ENCODE measurements around the gene RNF222. TPM values are rescaled to one million over a fixed set of nuclear protein-coding genes. Genes with fewer than 3 reads are reported as not detected.
A peak's percentile ranks its signal among the peaks of the same experiment; 100 is the strongest.

The RNF222 gene
- total RNA-seq, 1 experiment from 2014 or later, result not detected

DNA sequence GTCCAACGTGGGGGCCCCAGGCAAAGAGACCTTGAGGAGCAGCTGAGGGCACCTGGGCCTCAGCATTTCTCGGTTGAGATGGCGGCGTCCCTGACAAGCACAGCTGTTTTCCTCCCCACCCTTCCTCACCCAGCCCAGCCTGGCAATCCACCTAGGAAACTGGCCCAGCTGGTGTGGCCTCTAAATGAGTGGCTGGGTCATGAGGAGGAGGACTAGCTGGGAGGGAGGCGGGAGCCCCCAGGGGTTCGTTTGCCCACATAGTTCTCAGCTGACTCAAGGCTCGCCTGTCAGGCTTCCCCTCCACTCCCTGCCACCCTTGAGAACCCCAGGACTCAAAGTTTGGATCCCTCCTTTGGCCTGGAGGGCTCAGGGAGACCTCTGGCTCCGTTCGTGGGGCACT is 5.9 kb downstream of the RNF222 start:
- BruUV-seq (replicated peaks), result no TSS peak
- TF ChIP-seq, protein P1, sequence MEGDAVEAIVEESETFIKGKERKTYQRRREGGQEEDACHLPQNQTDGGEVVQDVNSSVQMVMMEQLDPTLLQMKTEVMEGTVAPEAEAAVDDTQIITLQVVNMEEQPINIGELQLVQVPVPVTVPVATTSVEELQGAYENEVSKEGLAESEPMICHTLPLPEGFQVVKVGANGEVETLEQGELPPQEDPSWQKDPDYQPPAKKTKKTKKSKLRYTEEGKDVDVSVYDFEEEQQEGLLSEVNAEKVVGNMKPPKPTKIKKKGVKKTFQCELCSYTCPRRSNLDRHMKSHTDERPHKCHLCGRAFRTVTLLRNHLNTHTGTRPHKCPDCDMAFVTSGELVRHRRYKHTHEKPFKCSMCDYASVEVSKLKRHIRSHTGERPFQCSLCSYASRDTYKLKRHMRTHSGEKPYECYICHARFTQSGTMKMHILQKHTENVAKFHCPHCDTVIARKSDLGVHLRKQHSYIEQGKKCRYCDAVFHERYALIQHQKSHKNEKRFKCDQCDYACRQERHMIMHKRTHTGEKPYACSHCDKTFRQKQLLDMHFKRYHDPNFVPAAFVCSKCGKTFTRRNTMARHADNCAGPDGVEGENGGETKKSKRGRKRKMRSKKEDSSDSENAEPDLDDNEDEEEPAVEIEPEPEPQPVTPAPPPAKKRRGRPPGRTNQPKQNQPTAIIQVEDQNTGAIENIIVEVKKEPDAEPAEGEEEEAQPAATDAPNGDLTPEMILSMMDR (IDR thresholded peaks at IDR 0.05; ENCODE audit: insufficient read depth in 1 of 2, low read depth in 1 of 2, low read length in 1 of 2, severe bottlenecking in 1 of 2, unreplicated experiment in 1 of 2), result no peak
- H3K4me1 Mint-ChIP-seq (ENCODE audit: low read depth, unreplicated experiment), result no peaks in the 10 kb centered on the region
- Histone ChIP-seq H3K4me1 (no peaks in the 10 kb centered on the region), H3K36me3 (ENCODE audit: control insufficient read depth, insufficient read depth, low read length) (no peaks in the 10 kb centered on the region), H3K27me3 (replicated peaks; ENCODE audit: control insufficient read depth, insufficient read depth, low read length) (no peaks in the 10 kb centered on the region), H3K4me3 (ENCODE audit: low read depth, low read length) (no peak overlapping the region), H3K9me3 (no peaks in the 10 kb centered on the region)
- no peaks in the 10 kb centered on the region for H3K9me3 Mint-ChIP-seq (ENCODE audit: unreplicated experiment)
- H3K4me3 Mint-ChIP-seq (ENCODE audit: unreplicated experiment), result no peak overlapping the region
- CTCF ChIA-PET, result interaction anchor here (0.7 kb wide), 1 partner anchor 8 kb away, joined by 6 read pairs; no protein-coding TSS in a partner anchor
- no peaks in the 10 kb centered on the region for H3K36me3 Mint-ChIP-seq (ENCODE audit: insufficient read depth, unreplicated experiment)
- no peak overlapping the region for H3K27ac Mint-ChIP-seq (ENCODE audit: unreplicated experiment)
- peaks cover 3% of the 10 kb centered on the region for H3K27me3 Mint-ChIP-seq (ENCODE audit: insufficient read depth, unreplicated experiment)
- intact Hi-C loops (cut with micrococcal nuclease; ENCODE audit: unreplicated experiment), result no loop called here
- no peak for DNase-seq
- POLR2A ChIA-PET, result no interaction called here

DNA sequence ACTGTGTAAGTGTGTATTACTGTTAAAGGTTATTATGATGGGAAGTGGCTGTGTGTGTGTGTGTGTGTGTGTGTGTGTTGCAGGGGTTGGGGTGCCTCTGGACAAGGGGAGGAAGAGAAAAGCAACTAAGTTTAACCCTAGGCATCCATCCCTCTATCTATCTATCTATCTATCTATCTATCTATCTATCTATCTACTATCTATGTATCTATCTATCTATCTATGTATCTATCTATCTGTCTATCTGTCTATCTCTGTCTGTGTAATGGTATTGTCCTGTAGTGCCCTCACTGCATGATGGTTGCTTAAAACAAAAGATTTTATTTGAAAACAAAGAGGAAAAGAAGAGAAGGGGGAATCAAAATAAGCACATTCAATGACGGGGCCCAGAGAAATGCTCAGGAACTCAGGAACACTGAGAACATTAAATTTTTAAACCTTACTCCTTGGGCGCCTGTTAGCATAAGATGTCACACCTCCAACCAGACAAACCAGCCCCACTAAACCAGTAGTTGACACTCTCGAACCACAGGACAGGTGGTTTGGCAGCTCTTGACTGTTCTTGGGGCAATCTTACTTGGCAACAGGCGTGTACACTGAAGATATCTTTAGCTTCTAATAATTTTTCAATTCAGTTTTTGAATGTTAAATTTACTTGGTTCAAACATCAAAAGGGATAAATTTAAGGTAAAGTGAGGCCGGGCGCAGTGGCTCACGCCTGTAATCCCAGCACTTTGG is 9.5 kb downstream of the RNF222 start:
- no peaks in the 10 kb centered on the region for H3K36me3 ChIP-seq (ENCODE audit: control insufficient read depth, insufficient read depth, low read length)
- H3K9me3 ChIP-seq, result no peaks in the 10 kb centered on the region
- no peaks in the 10 kb centered on the region for H3K27me3 Mint-ChIP-seq (ENCODE audit: insufficient read depth, unreplicated experiment)
- no TSS peak for BruUV-seq (replicated peaks)
- H3K4me1 Mint-ChIP-seq (ENCODE audit: low read depth, unreplicated experiment), result no peaks in the 10 kb centered on the region
- H3K9me3 Mint-ChIP-seq (ENCODE audit: unreplicated experiment), result no peaks in the 10 kb centered on the region
- intact Hi-C loops (cut with micrococcal nuclease; ENCODE audit: unreplicated experiment), result no loop called here
- peaks cover 3% of the 10 kb centered on the region for H3K36me3 Mint-ChIP-seq (ENCODE audit: insufficient read depth, unreplicated experiment)
- DNase-seq, result no peak
- ChIA-PET POLR2A (interaction anchor here (0.6 kb wide), 1 partner anchor 370 kb away, joined by 3 read pairs; no protein-coding TSS in a partner anchor), CTCF (no interaction called here)
- no peak overlapping the region for H3K4me3 ChIP-seq (ENCODE audit: low read depth, low read length)
- peaks cover 12% of the 10 kb centered on the region for H3K4me1 ChIP-seq
- H3K27me3 ChIP-seq (replicated peaks; ENCODE audit: control insufficient read depth, insufficient read depth, low read length), result no peaks in the 10 kb centered on the region
- TF ChIP-seq, protein P1 (IDR thresholded peaks at IDR 0.05; ENCODE audit: insufficient read depth in 1 of 2, low read depth in 1 of 2, low read length in 1 of 2, severe bottlenecking in 1 of 2, unreplicated experiment in 1 of 2), result no peak
- H3K27ac Mint-ChIP-seq (ENCODE audit: unreplicated experiment), result no peak overlapping the region
- H3K4me3 Mint-ChIP-seq (ENCODE audit: unreplicated experiment), result no peak overlapping the region

DNA sequence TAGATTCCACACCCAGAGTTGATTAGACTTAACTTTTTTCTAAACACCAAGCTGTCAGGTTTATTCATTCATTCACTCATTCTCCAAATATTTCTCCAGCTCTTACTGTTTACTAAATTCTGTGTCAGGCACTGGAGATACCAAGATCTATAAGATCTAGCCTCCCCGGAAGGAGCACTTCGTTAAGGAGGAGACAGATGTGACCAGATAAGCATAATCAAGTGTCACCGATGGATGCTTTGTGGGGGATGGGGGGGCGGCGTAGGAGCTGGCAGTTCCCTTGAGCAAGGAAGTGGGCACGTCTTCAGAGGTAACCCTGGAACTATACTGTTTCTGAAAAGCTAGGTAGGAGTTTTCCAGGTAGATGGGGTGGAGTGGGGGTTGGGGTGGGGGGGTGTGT is 10.8 kb downstream of the RNF222 start:
- ChIA-PET CTCF (no interaction called here), POLR2A (no interaction called here)
- H3K4me1 ChIP-seq, result peaks cover 12% of the 10 kb centered on the region
- Mint-ChIP-seq H3K9me3 (ENCODE audit: unreplicated experiment) (no peaks in the 10 kb centered on the region), H3K36me3 (ENCODE audit: insufficient read depth, unreplicated experiment) (peaks cover 12% of the 10 kb centered on the region), H3K4me1 (ENCODE audit: low read depth, unreplicated experiment) (no peaks in the 10 kb centered on the region), H3K27ac (ENCODE audit: unreplicated experiment) (peak overlapping the region; percentile 48), H3K4me3 (ENCODE audit: unreplicated experiment) (no peak overlapping the region), H3K27me3 (ENCODE audit: insufficient read depth, unreplicated experiment) (no peaks in the 10 kb centered on the region)
- TF ChIP-seq, protein P1 (IDR thresholded peaks at IDR 0.05; ENCODE audit: insufficient read depth in 1 of 2, low read depth in 1 of 2, low read length in 1 of 2, severe bottlenecking in 1 of 2, unreplicated experiment in 1 of 2), result no peak
- BruUV-seq (replicated peaks), result no TSS peak
- H3K4me3 ChIP-seq (ENCODE audit: low read depth, low read length), result no peak overlapping the region
- intact Hi-C loops (cut with micrococcal nuclease; ENCODE audit: unreplicated experiment), result no loop called here
- H3K9me3 ChIP-seq, result no peaks in the 10 kb centered on the region
- H3K27me3 ChIP-seq (replicated peaks; ENCODE audit: control insufficient read depth, insufficient read depth, low read length), result no peaks in the 10 kb centered on the region
- H3K36me3 ChIP-seq (ENCODE audit: control insufficient read depth, insufficient read depth, low read length), result no peaks in the 10 kb centered on the region
- no peak for DNase-seq
